HepG2 (cell line): Measurements from ENCODE around the gene CLHC1. TPM values are rescaled to one million over a fixed set of nuclear protein-coding genes. Genes with fewer than 3 reads are reported as not detected.

Experiments
- ATAD3A ChIP-seq: sonication (generic); formaldehyde crosslinking; IDR thresholded peaks from 2 replicates; pipeline ENCODE4 v1.4.0; 2020; ENCODE audit warnings: missing genetic modification reagents
- BHLHE40 ChIP-seq: IDR thresholded peaks from 2 replicates; pipeline ENCODE4 v1.6.1; 2011; ENCODE audit warnings: low read length, improper control_type of control experiment
- FOSL2 ChIP-seq: sonication (generic); formaldehyde crosslinking; IDR thresholded peaks from 2 replicates; pipeline ENCODE4 v1.4.0; 2020; ENCODE audit warnings: missing genetic modification reagents
- GLI4 ChIP-seq: sonication (generic); formaldehyde crosslinking; IDR thresholded peaks from 2 replicates; pipeline ENCODE4 v1.5.1; 2020; ENCODE audit warnings: missing genetic modification reagents, mild to moderate bottlenecking, moderate library complexity, borderline replicate concordance
- MYNN ChIP-seq: sonication (generic); formaldehyde crosslinking; IDR thresholded peaks from 2 replicates; pipeline ENCODE4 v1.4.0; 2020; ENCODE audit warnings: mild to moderate bottlenecking, low read depth, missing genetic modification reagents
- NAIF1 ChIP-seq: sonication (generic); formaldehyde crosslinking; IDR thresholded peaks from 2 replicates; pipeline ENCODE4 v1.5.0; 2020; ENCODE audit warnings: mild to moderate bottlenecking, missing genetic modification reagents, borderline replicate concordance
- PCBP2 ChIP-seq: fragments of 200-400 bp; formaldehyde crosslinking; optimal IDR thresholded peaks from 2 replicates; pipeline ENCODE3; 2018; ENCODE audit warnings: low read length, low read depth; ENCODE audit not compliant: poor library complexity, severe bottlenecking
- SKI ChIP-seq: fragments of 450-650 bp; IDR thresholded peaks from one replicate; pipeline ENCODE4 v1.6.1; 2018; ENCODE audit warnings: mild to moderate bottlenecking; ENCODE audit not compliant: partially characterized antibody
- SNAPC4 ChIP-seq: sonication (generic); formaldehyde crosslinking; IDR thresholded peaks from 2 replicates; pipeline ENCODE4 v1.4.0; 2020; ENCODE audit warnings: mild to moderate bottlenecking, missing genetic modification reagents
- ZFP36L1 ChIP-seq: sonication (generic); formaldehyde crosslinking; IDR thresholded peaks from 2 replicates; pipeline ENCODE4 v1.8.0; 2022; ENCODE audit warnings: mild to moderate bottlenecking, missing genetic modification reagents, moderate library complexity
- ZNF260 ChIP-seq: sonication (generic); formaldehyde crosslinking; IDR thresholded peaks from 2 replicates; pipeline ENCODE4 v1.4.0; 2020; ENCODE audit warnings: missing genetic modification reagents, low read depth, mild to moderate bottlenecking, borderline replicate concordance
- ZNF720 ChIP-seq: sonication (generic); formaldehyde crosslinking; IDR thresholded peaks from 2 replicates; pipeline ENCODE4 v1.4.0; 2020; ENCODE audit warnings: missing genetic modification reagents
- ZSCAN20 ChIP-seq: sonication (generic); formaldehyde crosslinking; IDR thresholded peaks from 2 replicates; pipeline ENCODE4 v1.4.0; 2020; ENCODE audit warnings: missing genetic modification reagents, mild to moderate bottlenecking, borderline replicate concordance
- polyA plus RNA-seq, 8 experiments: library from polyadenylated mRNA; depleted of rRNA in 3 of 8; stranded (reverse) in 7 of 8; unstranded in 1 of 8; fragments of >200 nt; fragmentation: Illumina TruSeq in 4 of 8; extraction: Trizol in 4 of 8; gene quantifications; 2 replicates each; pipeline versions ENCODE4 v1.2.1 to v1.2.3, GENCODE V29; 2011 to 2016; ENCODE audit warnings: low read depth in 4 of 8, missing spikeins in 1 of 8, mixed read lengths in 1 of 8; ENCODE audit not compliant: insufficient read depth in 1 of 8
- total RNA-seq, 5 experiments: library from RNA; depleted of rRNA; stranded (reverse); fragments of >200 nt; fragmentation: Illumina TruSeq; extraction: Trizol; gene quantifications; 2 replicates each; pipeline ENCODE4 v1.2.3, GENCODE V29; 2016; ENCODE audit warnings: low read depth in 1 of 5
- TF ChIP-seq, protein P1 (sequence below), 2 experiments: fragments of 450-650 bp in 1 of 2; sonication (generic) in 1 of 2; formaldehyde crosslinking in 1 of 2; IDR thresholded peaks; 2 replicates each; pipeline versions ENCODE4 v1.6.1 to v1.8.0; 2016 to 2022; ENCODE audit warnings: antibody characterized with exemption in 1 of 2, mild to moderate bottlenecking in 1 of 2, missing genetic modification reagents in 1 of 2

Gene CLHC1
- total and polyA plus RNA-seq, 2 of the 13 experiments (the other 11 are each of a cell fraction or from before 2014, with no cell fraction given): 9.8 to 12.6 TPM

DNA sequence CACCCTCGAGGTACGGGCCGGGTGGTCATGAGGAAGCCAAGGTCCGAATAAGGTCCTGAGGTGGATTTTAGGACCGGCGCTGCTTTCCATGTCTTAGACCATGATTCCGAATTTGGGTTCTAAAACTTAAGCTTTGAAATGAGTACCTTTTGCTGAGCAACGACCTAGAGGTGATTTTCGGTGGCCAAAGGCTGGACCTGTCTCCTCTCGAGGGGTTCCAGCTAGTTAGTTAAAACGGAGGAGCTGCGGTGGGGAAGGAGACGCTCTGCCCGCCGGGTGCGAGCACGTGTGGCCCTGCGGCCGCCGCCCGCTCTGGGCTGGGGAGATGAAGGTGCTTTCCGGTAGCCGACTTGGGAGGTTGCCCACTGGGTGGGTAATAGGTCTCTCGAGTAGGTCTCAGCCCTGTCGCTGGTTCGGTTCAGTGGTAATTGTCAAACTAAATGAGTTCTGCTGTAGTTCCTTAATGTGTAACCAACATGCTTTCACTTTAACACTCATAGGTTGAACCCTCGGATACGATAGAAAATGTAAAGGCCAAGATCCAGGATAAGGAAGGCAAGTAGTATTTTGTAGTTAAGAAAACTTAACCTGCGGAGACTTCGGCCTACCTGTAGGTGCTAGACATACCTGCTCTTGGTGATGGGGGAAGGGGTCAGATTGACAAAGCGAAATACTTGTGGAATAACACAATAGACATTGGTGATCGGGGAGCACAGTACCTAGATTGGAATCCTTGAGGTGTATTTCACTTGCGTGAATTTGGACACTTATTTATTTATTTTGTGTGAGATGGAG, 967 bp upstream of the CLHC1 start (continued):
- TF ChIP-seq, protein P1, sequence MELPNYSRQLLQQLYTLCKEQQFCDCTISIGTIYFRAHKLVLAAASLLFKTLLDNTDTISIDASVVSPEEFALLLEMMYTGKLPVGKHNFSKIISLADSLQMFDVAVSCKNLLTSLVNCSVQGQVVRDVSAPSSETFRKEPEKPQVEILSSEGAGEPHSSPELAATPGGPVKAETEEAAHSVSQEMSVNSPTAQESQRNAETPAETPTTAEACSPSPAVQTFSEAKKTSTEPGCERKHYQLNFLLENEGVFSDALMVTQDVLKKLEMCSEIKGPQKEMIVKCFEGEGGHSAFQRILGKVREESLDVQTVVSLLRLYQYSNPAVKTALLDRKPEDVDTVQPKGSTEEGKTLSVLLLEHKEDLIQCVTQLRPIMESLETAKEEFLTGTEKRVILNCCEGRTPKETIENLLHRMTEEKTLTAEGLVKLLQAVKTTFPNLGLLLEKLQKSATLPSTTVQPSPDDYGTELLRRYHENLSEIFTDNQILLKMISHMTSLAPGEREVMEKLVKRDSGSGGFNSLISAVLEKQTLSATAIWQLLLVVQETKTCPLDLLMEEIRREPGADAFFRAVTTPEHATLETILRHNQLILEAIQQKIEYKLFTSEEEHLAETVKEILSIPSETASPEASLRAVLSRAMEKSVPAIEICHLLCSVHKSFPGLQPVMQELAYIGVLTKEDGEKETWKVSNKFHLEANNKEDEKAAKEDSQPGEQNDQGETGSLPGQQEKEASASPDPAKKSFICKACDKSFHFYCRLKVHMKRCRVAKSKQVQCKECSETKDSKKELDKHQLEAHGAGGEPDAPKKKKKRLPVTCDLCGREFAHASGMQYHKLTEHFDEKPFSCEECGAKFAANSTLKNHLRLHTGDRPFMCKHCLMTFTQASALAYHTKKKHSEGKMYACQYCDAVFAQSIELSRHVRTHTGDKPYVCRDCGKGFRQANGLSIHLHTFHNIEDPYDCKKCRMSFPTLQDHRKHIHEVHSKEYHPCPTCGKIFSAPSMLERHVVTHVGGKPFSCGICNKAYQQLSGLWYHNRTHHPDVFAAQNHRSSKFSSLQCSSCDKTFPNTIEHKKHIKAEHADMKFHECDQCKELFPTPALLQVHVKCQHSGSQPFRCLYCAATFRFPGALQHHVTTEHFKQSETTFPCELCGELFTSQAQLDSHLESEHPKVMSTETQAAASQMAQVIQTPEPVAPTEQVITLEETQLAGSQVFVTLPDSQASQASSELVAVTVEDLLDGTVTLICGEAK (IDR thresholded peaks at IDR 0.05): no peak
- TF ChIP-seq, protein P1 (CRISPR knock-in tag; IDR thresholded peaks at IDR 0.05): no peak; the same call in 1 of the 2 replicates
- TF ChIP-seq BHLHE40 (no peak), FOSL2 (CRISPR knock-in tag) (no peak), PCBP2 (no peak), ZNF720 (CRISPR knock-in tag) (no peak), NAIF1 (no peak), SKI (no peak), MYNN (CRISPR knock-in tag) (no peak), ZNF260 (CRISPR knock-in tag) (no peak), SNAPC4 (CRISPR knock-in tag) (no peak), ZSCAN20 (CRISPR knock-in tag) (peak; percentile 82; the same call in 1 of the 2 replicates), ATAD3A (CRISPR knock-in tag) (no peak), GLI4 (CRISPR knock-in tag) (0 out of 2 replicates have a peak, but pooled peaks have one; percentile 76), ZFP36L1 (CRISPR knock-in tag) (peak; percentile 85; the same call in 1 of the 2 replicates)
